ENCODE results near the gene ZFAND6. TPM values are rescaled to one million over a fixed set of nuclear protein-coding genes. Genes with fewer than 3 reads are reported as not detected.
"Not testable (repeated sequence)": the region's sequence is repeated elsewhere in the genome, so short reads cannot be mapped to it uniquely, and the experiment has no call there.

Gene ZFAND6
- polyA plus RNA-seq, 1 donor from 2014 or later, result 353 TPM

GRCh38 chr15:80011041-80011523, 48.4 kb upstream of the ZFAND6 start:
- H3K4me3 ChIP-seq (ENCODE audit: low read length); H3K9me2 ChIP-seq (ENCODE audit: insufficient read depth, low read length); H4K20me1 ChIP-seq (ENCODE audit: insufficient read depth); H3K27ac ChIP-seq (ENCODE audit: low read length); H3K79me2 ChIP-seq (replicated peaks; ENCODE audit: insufficient read depth, low read length); H3K4me2 ChIP-seq (ENCODE audit: low read length); H3K9me3 ChIP-seq (ENCODE audit: low read length); H3K9ac ChIP-seq (ENCODE audit: low read length); H3K27me3 ChIP-seq (ENCODE audit: insufficient read depth, low read depth, low read length); H3K36me3 ChIP-seq (ENCODE audit: insufficient read depth, low read length); H3F3A ChIP-seq (ENCODE audit: insufficient read depth, low read length, poor library complexity, severe bottlenecking); H2AFZ ChIP-seq (ENCODE audit: low read depth, low read length): not testable (repeated sequence)

GRCh38 chr15:80011596-80011995, 47.9 kb upstream of the ZFAND6 start:
- Histone ChIP-seq H3K79me2 (replicated peaks; ENCODE audit: insufficient read depth, low read length) (no peaks in the 10 kb centered on the region), H3K4me2 (ENCODE audit: low read length) (no peak overlapping the region), H3K27ac (ENCODE audit: low read length) (no peak overlapping the region), H3K27me3 (ENCODE audit: insufficient read depth, low read depth, low read length) (no peaks in the 10 kb centered on the region), H3K9ac (ENCODE audit: low read length) (no peak overlapping the region), H4K20me1 (ENCODE audit: insufficient read depth) (no peaks in the 10 kb centered on the region), H3K9me2 (ENCODE audit: insufficient read depth, low read length) (no peaks in the 10 kb centered on the region), H3K9me3 (ENCODE audit: low read length) (no peaks in the 10 kb centered on the region), H3F3A (ENCODE audit: insufficient read depth, low read length, poor library complexity, severe bottlenecking) (no peaks in the 10 kb centered on the region), H2AFZ (ENCODE audit: low read depth, low read length) (no peak overlapping the region), H3K4me3 (ENCODE audit: low read length) (no peak overlapping the region), H3K36me3 (ENCODE audit: insufficient read depth, low read length) (no peaks in the 10 kb centered on the region)
- TF ChIP-seq EP300 (conservative IDR thresholded peaks at IDR 0.05; ENCODE audit: poor library complexity, severe bottlenecking) (no peak), MXI1 (conservative IDR thresholded peaks at IDR 0.05; ENCODE audit: poor library complexity, severe bottlenecking) (no peak), TAF1 (IDR thresholded peaks at IDR 0.05; ENCODE audit: low read depth) (no peak), EZH2 (IDR thresholded peaks at IDR 0.05; ENCODE audit: borderline replicate concordance, insufficient read depth, low read length, poor library complexity, severe bottlenecking) (no peak), POLR2AphosphoS5 (IDR thresholded peaks at IDR 0.05) (no peak)
- TF ChIP-seq, protein P1, sequence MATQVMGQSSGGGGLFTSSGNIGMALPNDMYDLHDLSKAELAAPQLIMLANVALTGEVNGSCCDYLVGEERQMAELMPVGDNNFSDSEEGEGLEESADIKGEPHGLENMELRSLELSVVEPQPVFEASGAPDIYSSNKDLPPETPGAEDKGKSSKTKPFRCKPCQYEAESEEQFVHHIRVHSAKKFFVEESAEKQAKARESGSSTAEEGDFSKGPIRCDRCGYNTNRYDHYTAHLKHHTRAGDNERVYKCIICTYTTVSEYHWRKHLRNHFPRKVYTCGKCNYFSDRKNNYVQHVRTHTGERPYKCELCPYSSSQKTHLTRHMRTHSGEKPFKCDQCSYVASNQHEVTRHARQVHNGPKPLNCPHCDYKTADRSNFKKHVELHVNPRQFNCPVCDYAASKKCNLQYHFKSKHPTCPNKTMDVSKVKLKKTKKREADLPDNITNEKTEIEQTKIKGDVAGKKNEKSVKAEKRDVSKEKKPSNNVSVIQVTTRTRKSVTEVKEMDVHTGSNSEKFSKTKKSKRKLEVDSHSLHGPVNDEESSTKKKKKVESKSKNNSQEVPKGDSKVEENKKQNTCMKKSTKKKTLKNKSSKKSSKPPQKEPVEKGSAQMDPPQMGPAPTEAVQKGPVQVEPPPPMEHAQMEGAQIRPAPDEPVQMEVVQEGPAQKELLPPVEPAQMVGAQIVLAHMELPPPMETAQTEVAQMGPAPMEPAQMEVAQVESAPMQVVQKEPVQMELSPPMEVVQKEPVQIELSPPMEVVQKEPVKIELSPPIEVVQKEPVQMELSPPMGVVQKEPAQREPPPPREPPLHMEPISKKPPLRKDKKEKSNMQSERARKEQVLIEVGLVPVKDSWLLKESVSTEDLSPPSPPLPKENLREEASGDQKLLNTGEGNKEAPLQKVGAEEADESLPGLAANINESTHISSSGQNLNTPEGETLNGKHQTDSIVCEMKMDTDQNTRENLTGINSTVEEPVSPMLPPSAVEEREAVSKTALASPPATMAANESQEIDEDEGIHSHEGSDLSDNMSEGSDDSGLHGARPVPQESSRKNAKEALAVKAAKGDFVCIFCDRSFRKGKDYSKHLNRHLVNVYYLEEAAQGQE (IDR thresholded peaks at IDR 0.05; ENCODE audit: borderline replicate concordance), result no peak

DNA sequence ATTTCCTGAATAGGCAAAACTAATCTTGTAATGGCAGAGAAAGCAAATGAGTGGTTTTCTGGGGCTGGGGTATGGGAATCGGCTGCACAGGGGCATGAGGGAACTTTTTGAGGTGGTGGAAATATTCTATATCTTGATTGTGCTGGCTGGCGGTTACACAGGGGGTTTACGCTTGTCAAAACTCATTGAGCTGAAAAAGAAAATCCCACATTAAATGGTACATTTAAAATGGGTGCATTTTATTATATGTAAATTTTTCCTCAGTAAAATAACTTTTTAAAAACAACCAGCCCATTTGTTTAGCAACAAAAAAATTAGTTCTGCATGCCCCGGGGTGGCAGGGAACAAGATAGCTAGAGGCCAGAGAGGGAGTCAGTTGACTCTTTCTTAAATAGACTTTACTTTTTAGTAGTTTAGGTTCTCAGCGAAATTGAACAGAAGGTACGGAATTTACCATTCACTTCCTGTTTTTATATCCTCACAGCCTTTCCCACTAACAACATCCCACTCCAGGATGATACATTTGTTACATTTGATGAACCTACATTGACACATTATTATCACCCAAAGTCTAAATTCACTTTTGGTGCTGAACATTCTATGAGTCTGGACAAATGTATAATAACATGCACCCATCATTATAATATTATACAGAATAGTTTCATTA, 47.3 kb upstream of the ZFAND6 start:
- Histone ChIP-seq H2AFZ (ENCODE audit: low read depth, low read length) (no peak overlapping the region), H3K9ac (ENCODE audit: low read length) (no peak overlapping the region), H3K4me2 (ENCODE audit: low read length) (no peak overlapping the region), H3K27me3 (ENCODE audit: insufficient read depth, low read depth, low read length) (no peaks in the 10 kb centered on the region), H3K9me3 (ENCODE audit: low read length) (no peaks in the 10 kb centered on the region), H4K20me1 (ENCODE audit: insufficient read depth) (no peaks in the 10 kb centered on the region), H3K79me2 (replicated peaks; ENCODE audit: insufficient read depth, low read length) (no peaks in the 10 kb centered on the region), H3K9me2 (ENCODE audit: insufficient read depth, low read length) (no peaks in the 10 kb centered on the region), H3F3A (ENCODE audit: insufficient read depth, low read length, poor library complexity, severe bottlenecking) (no peaks in the 10 kb centered on the region), H3K27ac (ENCODE audit: low read length) (no peak overlapping the region), H3K36me3 (ENCODE audit: insufficient read depth, low read length) (no peaks in the 10 kb centered on the region), H3K4me3 (ENCODE audit: low read length) (no peak overlapping the region)
- TF ChIP-seq EZH2 (IDR thresholded peaks at IDR 0.05; ENCODE audit: borderline replicate concordance, insufficient read depth, low read length, poor library complexity, severe bottlenecking), result no peak
- no peak for TF ChIP-seq POLR2AphosphoS5 (IDR thresholded peaks at IDR 0.05)
- no peak for TF ChIP-seq RAD21 (conservative IDR thresholded peaks at IDR 0.05)
- TF ChIP-seq, protein P1 (IDR thresholded peaks at IDR 0.05; ENCODE audit: borderline replicate concordance), result no peak
- no peak for TF ChIP-seq TAF1 (IDR thresholded peaks at IDR 0.05; ENCODE audit: low read depth)
- TF ChIP-seq, protein P2, sequence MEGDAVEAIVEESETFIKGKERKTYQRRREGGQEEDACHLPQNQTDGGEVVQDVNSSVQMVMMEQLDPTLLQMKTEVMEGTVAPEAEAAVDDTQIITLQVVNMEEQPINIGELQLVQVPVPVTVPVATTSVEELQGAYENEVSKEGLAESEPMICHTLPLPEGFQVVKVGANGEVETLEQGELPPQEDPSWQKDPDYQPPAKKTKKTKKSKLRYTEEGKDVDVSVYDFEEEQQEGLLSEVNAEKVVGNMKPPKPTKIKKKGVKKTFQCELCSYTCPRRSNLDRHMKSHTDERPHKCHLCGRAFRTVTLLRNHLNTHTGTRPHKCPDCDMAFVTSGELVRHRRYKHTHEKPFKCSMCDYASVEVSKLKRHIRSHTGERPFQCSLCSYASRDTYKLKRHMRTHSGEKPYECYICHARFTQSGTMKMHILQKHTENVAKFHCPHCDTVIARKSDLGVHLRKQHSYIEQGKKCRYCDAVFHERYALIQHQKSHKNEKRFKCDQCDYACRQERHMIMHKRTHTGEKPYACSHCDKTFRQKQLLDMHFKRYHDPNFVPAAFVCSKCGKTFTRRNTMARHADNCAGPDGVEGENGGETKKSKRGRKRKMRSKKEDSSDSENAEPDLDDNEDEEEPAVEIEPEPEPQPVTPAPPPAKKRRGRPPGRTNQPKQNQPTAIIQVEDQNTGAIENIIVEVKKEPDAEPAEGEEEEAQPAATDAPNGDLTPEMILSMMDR (IDR thresholded peaks at IDR 0.05; ENCODE audit: poor library complexity, severe bottlenecking), result no peak
- no peak for TF ChIP-seq EP300 (conservative IDR thresholded peaks at IDR 0.05; ENCODE audit: poor library complexity, severe bottlenecking)
- TF ChIP-seq SMC3 (conservative IDR thresholded peaks at IDR 0.05; ENCODE audit: poor library complexity), result no peak
- no peak for TF ChIP-seq MXI1 (conservative IDR thresholded peaks at IDR 0.05; ENCODE audit: poor library complexity, severe bottlenecking)
